Measurements from ENCODE around the gene NRXN3.

GRCh38 chr14:78690836-78691235 is 520.7 kb downstream of the NRXN3 start:
- TF ChIP-seq, protein P1, sequence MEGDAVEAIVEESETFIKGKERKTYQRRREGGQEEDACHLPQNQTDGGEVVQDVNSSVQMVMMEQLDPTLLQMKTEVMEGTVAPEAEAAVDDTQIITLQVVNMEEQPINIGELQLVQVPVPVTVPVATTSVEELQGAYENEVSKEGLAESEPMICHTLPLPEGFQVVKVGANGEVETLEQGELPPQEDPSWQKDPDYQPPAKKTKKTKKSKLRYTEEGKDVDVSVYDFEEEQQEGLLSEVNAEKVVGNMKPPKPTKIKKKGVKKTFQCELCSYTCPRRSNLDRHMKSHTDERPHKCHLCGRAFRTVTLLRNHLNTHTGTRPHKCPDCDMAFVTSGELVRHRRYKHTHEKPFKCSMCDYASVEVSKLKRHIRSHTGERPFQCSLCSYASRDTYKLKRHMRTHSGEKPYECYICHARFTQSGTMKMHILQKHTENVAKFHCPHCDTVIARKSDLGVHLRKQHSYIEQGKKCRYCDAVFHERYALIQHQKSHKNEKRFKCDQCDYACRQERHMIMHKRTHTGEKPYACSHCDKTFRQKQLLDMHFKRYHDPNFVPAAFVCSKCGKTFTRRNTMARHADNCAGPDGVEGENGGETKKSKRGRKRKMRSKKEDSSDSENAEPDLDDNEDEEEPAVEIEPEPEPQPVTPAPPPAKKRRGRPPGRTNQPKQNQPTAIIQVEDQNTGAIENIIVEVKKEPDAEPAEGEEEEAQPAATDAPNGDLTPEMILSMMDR (IDR thresholded peaks at IDR 0.05), result no peak
- no peak for TF ChIP-seq POLR2A (IDR thresholded peaks at IDR 0.05)

All from body of pancreas (tissue), 4 donors.